H9 (cell line): Measurements from ENCODE around the gene C4orf51. TPM values are rescaled to one million over a fixed set of nuclear protein-coding genes. Genes with fewer than 3 reads are reported as not detected.

Experiments
- DNase-seq: peaks from one replicate; pipeline ENCODE4 v3.0.0-alpha.2; 2017
- H2AFZ ChIP-seq: one replicate; pipeline ENCODE4 v1.6.1; 2013; ENCODE audit warnings: mild to moderate bottlenecking, low read length, control low read depth, moderate library complexity
- H2AK5ac ChIP-seq: 2 replicates; pipeline ENCODE4 v1.6.1; 2013; ENCODE audit warnings: low read length, control low read depth, mixed read lengths; ENCODE audit not compliant: insufficient read length
- H2BK120ac ChIP-seq: one replicate; pipeline ENCODE4 v1.6.1; 2013; ENCODE audit warnings: low read depth, mild to moderate bottlenecking, low read length, control low read depth, inconsistent platforms; ENCODE audit not compliant: poor library complexity, severe bottlenecking
- H2BK12ac ChIP-seq: 2 replicates; pipeline ENCODE4 v1.6.1; 2013; ENCODE audit warnings: low read length, control low read depth, mixed read lengths, low read depth; ENCODE audit not compliant: insufficient read length
- H2BK15ac ChIP-seq: 2 replicates; pipeline ENCODE4 v1.6.1; 2013; ENCODE audit warnings: low read depth, low read length, control low read depth
- H2BK20ac ChIP-seq: one replicate; pipeline ENCODE4 v1.6.1; 2013; ENCODE audit warnings: low read depth, mild to moderate bottlenecking, low read length, control low read depth, inconsistent platforms; ENCODE audit not compliant: poor library complexity, severe bottlenecking
- H2BK5ac ChIP-seq: 2 replicates; pipeline ENCODE4 v1.6.1; 2013; ENCODE audit warnings: low read length, control low read depth, mixed read lengths; ENCODE audit not compliant: insufficient read length
- H3K14ac ChIP-seq: 2 replicates; pipeline ENCODE4 v1.6.1; 2013; ENCODE audit warnings: low read length, control low read depth; ENCODE audit not compliant: insufficient read depth
- H3K18ac ChIP-seq: 2 replicates; pipeline ENCODE4 v1.6.1; 2013; ENCODE audit warnings: low read depth, mild to moderate bottlenecking, mixed read lengths, low read length, control low read depth; ENCODE audit not compliant: insufficient read length
- H3K23ac ChIP-seq: 2 replicates; pipeline ENCODE4 v1.6.1; 2013; ENCODE audit warnings: low read length, control low read depth, mixed read lengths, low read depth; ENCODE audit not compliant: insufficient read length
- H3K23me2 ChIP-seq: 2 replicates; pipeline ENCODE4 v1.6.1; 2013; ENCODE audit warnings: low read depth, mild to moderate bottlenecking, mixed read lengths, low read length, control low read depth; ENCODE audit not compliant: insufficient read length, poor library complexity, severe bottlenecking
- H3K27ac ChIP-seq: 2 replicates; pipeline ENCODE4 v1.5.1; 2013; ENCODE audit warnings: low read length, control low read depth, mixed read lengths, low read depth; ENCODE audit not compliant: insufficient read length
- H3K27me3 ChIP-seq: 2 replicates; pipeline ENCODE4 v1.6.1; 2013; ENCODE audit warnings: low read length, control low read depth, inconsistent platforms; ENCODE audit not compliant: insufficient read depth
- H3K4ac ChIP-seq: 2 replicates; pipeline ENCODE4 v1.6.1; 2013; ENCODE audit warnings: low read depth, mild to moderate bottlenecking, control low read depth, inconsistent platforms, low read length, moderate library complexity
- H3K4me1 ChIP-seq: 2 replicates; pipeline ENCODE4 v1.6.1; 2013; ENCODE audit warnings: low read length, control low read depth, inconsistent platforms; ENCODE audit not compliant: insufficient read depth
- H3K4me2 ChIP-seq: 2 replicates; pipeline ENCODE4 v1.6.1; 2013; ENCODE audit warnings: low read length, control low read depth, mixed read lengths; ENCODE audit not compliant: insufficient read length, insufficient read depth
- H3K56ac ChIP-seq: 2 replicates; pipeline ENCODE4 v1.6.1; 2013; ENCODE audit warnings: low read depth, mild to moderate bottlenecking, mixed read lengths, low read length, control low read depth; ENCODE audit not compliant: insufficient read length
- H3K79me1 ChIP-seq: 2 replicates; pipeline ENCODE4 v1.6.1; 2013; ENCODE audit warnings: low read depth, mild to moderate bottlenecking, moderate library complexity, low read length, control low read depth, inconsistent platforms; ENCODE audit not compliant: insufficient read depth, poor library complexity, severe bottlenecking
- H3K79me2 ChIP-seq: 2 replicates; pipeline ENCODE4 v1.6.1; 2013; ENCODE audit warnings: low read length, control low read depth, inconsistent platforms; ENCODE audit not compliant: insufficient read depth
- H3K9ac ChIP-seq: 2 replicates; pipeline ENCODE4 v1.6.1; 2013; ENCODE audit warnings: low read length, control low read depth, mixed read lengths; ENCODE audit not compliant: insufficient read length; ENCODE audit errors: extremely low read depth
- H3K9me3 ChIP-seq: one replicate; pipeline ENCODE4 v1.6.1; 2013; ENCODE audit warnings: low read depth, low read length, inconsistent platforms; ENCODE audit not compliant: control insufficient read depth
- H3T11ph ChIP-seq: one replicate; pipeline ENCODE4 v1.6.1; 2013; ENCODE audit warnings: mild to moderate bottlenecking, low read length, control low read depth, inconsistent platforms
- H4K20me1 ChIP-seq: one replicate; pipeline ENCODE4 v1.6.1; 2013; ENCODE audit not compliant: control insufficient read depth, insufficient read length, insufficient read depth
- H4K5ac ChIP-seq: 2 replicates; pipeline ENCODE4 v1.6.1; 2013; ENCODE audit warnings: low read depth, mild to moderate bottlenecking, mixed read lengths, low read length, control low read depth; ENCODE audit not compliant: insufficient read length
- H4K8ac ChIP-seq: replicated peaks from 2 replicates; pipeline ENCODE4 v1.6.1; 2013; ENCODE audit warnings: low read length, control low read depth, mixed read lengths, low read depth; ENCODE audit not compliant: insufficient read length
- H4K91ac ChIP-seq: 2 replicates; pipeline ENCODE4 v1.6.1; 2013; ENCODE audit warnings: low read depth, mild to moderate bottlenecking, moderate library complexity, mixed read lengths, low read length, control low read depth; ENCODE audit not compliant: insufficient read length
- H3K27ac Mint-ChIP-seq, 3 experiments: 2 replicates in 2 of 3; 3 replicates in 1 of 3; pipeline ENCODE4 v1.8.0; 2020 to 2021; ENCODE audit warnings: mixed read lengths in 3 of 3, mild to moderate bottlenecking in 1 of 3, moderate library complexity in 1 of 3
- H3K27me3 Mint-ChIP-seq: 2 replicates; pipeline ENCODE4 v1.8.0; 2021; ENCODE audit warnings: low read depth, mild to moderate bottlenecking, moderate library complexity, mixed read lengths
- H3K36me3 Mint-ChIP-seq, 3 experiments: 2 replicates in 2 of 3; 3 replicates in 1 of 3; pipeline ENCODE4 v1.8.0; 2020 to 2021; ENCODE audit warnings: low read depth in 3 of 3, mixed read lengths in 3 of 3; ENCODE audit not compliant: insufficient read depth in 1 of 3
- H3K4me1 Mint-ChIP-seq, 2 experiments: 2 replicates each; pipeline ENCODE4 v1.8.0; 2020; ENCODE audit warnings: mixed read lengths in 2 of 2
- H3K4me3 Mint-ChIP-seq, 2 experiments: 2 replicates in 1 of 2; 3 replicates in 1 of 2; pipeline ENCODE4 v1.8.0; 2020 to 2021; ENCODE audit warnings: mild to moderate bottlenecking in 2 of 2, mixed read lengths in 2 of 2, moderate library complexity in 1 of 2
- H3K9me3 Mint-ChIP-seq, 2 experiments: 2 replicates in 1 of 2; 3 replicates in 1 of 2; pipeline ENCODE4 v1.8.0; 2020; ENCODE audit warnings: mild to moderate bottlenecking in 2 of 2, mixed read lengths in 2 of 2, moderate library complexity in 1 of 2
- WGBS: extraction: QIAGEN DNeasy Blood & Tissue Kit; methylation state at CpG from one replicate; pipeline ENCODE4 v1.1.7; 2013; ENCODE audit warnings: missing lambda C conversion rate, low lambda C conversion rate, mixed read lengths; ENCODE audit not compliant: insufficient read length; ENCODE audit errors: extremely low coverage; 5-methylcytosine and 5-hydroxymethylcytosine counted together
- total RNA-seq: library from RNA; stranded (reverse); gene quantifications from 2 replicates; pipeline ENCODE4 v1.2.1, GENCODE V29; 2021
- TF ChIP-seq, protein P1 (sequence below): fragments of 200-600 bp; sonication (generic); conservative IDR thresholded peaks from 3 replicates; pipeline ENCODE4 v1.8.0; 2021; ENCODE audit warnings: antibody characterized with exemption, mild to moderate bottlenecking

C4orf51 gene
- total RNA-seq, 1 experiment from 2014 or later: 6.0 TPM

DNA sequence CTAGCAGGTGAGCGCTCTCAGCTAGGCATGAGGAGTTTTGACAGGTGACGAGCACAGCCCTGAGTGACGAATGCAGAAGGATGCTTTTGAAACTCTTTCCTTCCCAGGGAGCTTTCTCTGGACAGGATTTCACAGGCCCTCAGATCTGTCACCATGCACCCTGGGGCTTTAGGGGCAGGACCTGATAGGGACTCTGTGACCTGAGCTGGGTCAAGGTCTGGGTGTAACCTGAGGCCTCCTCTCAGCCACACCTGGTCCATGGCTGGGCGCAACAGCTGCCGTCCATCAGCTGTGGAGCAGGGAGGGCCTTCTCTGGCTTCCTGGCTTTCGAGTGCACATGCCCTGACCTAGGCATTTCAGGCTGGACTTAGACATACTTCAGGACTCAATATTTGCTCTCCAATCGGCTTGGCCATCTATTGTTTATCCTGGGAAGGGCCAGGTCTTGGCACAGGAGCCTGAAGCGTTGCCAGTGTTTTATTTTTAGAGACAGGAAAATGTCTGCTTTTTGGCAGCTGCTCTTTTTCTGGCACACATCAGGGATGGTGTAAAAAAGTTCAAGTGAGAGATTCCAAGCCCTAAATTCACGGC, 56.4 kb downstream of the C4orf51 start:
- Histone ChIP-seq H4K5ac (no peak overlapping the region), H3K23me2 (no peaks in the 10 kb centered on the region), H2BK12ac (no peak overlapping the region), H3K23ac (no peak overlapping the region), H2AFZ (no peak overlapping the region), H2AK5ac (no peak overlapping the region), H3K27me3 (no peaks in the 10 kb centered on the region; the same call in 1 of the 2 replicates), H3K79me1 (no peaks in the 10 kb centered on the region), H4K91ac (no peak overlapping the region), H3K79me2 (no peaks in the 10 kb centered on the region), H3T11ph (no peak overlapping the region), H4K8ac (no peak overlapping the region), H2BK20ac (no peak overlapping the region), H3K9ac (no peak overlapping the region), H3K27ac (no peak overlapping the region), H2BK120ac (no peak overlapping the region), H2BK5ac (no peak overlapping the region), H3K18ac (no peak overlapping the region), H4K20me1 (no peaks in the 10 kb centered on the region), H3K9me3 (no peaks in the 10 kb centered on the region), H3K14ac (no peak overlapping the region), H3K4me2 (no peak overlapping the region), H3K56ac (no peak overlapping the region), H3K4ac (no peak overlapping the region), H3K4me1 (peaks cover 13% of the 10 kb centered on the region), H2BK15ac (no peak overlapping the region)
- Mint-ChIP-seq H3K27ac (no peak overlapping the region), H3K4me3 (no peak overlapping the region), H3K9me3 (no peaks in the 10 kb centered on the region; a peak in 1 of 5 replicates), H3K36me3 (peaks cover 0 to 4% (median 3%) of the 10 kb centered on the region in 3 experiments; a peak in 3 of 7 replicates), H3K27me3 (no peaks in the 10 kb centered on the region; the same call in 1 of the 2 replicates), H3K4me1 (peaks cover 32% of the 10 kb centered on the region in 2 experiments)
- WGBS: no CpG with 5 or more reads among the region's 9 CpGs
- no peak for DNase-seq
- TF ChIP-seq, protein P1, sequence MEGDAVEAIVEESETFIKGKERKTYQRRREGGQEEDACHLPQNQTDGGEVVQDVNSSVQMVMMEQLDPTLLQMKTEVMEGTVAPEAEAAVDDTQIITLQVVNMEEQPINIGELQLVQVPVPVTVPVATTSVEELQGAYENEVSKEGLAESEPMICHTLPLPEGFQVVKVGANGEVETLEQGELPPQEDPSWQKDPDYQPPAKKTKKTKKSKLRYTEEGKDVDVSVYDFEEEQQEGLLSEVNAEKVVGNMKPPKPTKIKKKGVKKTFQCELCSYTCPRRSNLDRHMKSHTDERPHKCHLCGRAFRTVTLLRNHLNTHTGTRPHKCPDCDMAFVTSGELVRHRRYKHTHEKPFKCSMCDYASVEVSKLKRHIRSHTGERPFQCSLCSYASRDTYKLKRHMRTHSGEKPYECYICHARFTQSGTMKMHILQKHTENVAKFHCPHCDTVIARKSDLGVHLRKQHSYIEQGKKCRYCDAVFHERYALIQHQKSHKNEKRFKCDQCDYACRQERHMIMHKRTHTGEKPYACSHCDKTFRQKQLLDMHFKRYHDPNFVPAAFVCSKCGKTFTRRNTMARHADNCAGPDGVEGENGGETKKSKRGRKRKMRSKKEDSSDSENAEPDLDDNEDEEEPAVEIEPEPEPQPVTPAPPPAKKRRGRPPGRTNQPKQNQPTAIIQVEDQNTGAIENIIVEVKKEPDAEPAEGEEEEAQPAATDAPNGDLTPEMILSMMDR: no peak
